Central memory CD8-positive, alpha-beta T cell (primary cell): Measurements from ENCODE around the gene COA8.

Experiments used
- ATAC-seq: fragments of 150-1000 bp; cut with Tn5 transposase; replicated peaks from 2 replicates; pipeline ENCODE4 v1.10.0; 2022; ENCODE audit warnings: mild to moderate bottlenecking, moderate FRiP score, moderate number of reproducible peaks; ENCODE audit not compliant: poor library complexity, severe bottlenecking; ENCODE audit errors: extremely low read depth
- DNase-seq, 2 donors: peaks; one replicate each; pipeline ENCODE4 v3.0.0; 2021; ENCODE audit warnings: low spot score in 2 of 2
- H3K27ac Mint-ChIP-seq: one replicate; pipeline ENCODE4 v1.8.0; 2022; ENCODE audit warnings: low read depth, mild to moderate bottlenecking, moderate library complexity, mixed read lengths
- H3K27me3 Mint-ChIP-seq: one replicate; pipeline ENCODE4 v1.8.0; 2022; ENCODE audit warnings: mixed read lengths
- H3K36me3 Mint-ChIP-seq: one replicate; pipeline ENCODE4 v1.8.0; 2022; ENCODE audit warnings: mild to moderate bottlenecking, moderate library complexity, mixed read lengths; ENCODE audit not compliant: insufficient read depth
- H3K4me1 Mint-ChIP-seq: one replicate; pipeline ENCODE4 v1.8.0; 2022; ENCODE audit warnings: mixed read lengths
- H3K4me3 Mint-ChIP-seq: one replicate; pipeline ENCODE4 v1.8.0; 2022; ENCODE audit warnings: mild to moderate bottlenecking, moderate library complexity, mixed read lengths
- H3K9me3 Mint-ChIP-seq: one replicate; pipeline ENCODE4 v1.8.0; 2022; ENCODE audit warnings: mixed read lengths

COA8 gene

DNA sequence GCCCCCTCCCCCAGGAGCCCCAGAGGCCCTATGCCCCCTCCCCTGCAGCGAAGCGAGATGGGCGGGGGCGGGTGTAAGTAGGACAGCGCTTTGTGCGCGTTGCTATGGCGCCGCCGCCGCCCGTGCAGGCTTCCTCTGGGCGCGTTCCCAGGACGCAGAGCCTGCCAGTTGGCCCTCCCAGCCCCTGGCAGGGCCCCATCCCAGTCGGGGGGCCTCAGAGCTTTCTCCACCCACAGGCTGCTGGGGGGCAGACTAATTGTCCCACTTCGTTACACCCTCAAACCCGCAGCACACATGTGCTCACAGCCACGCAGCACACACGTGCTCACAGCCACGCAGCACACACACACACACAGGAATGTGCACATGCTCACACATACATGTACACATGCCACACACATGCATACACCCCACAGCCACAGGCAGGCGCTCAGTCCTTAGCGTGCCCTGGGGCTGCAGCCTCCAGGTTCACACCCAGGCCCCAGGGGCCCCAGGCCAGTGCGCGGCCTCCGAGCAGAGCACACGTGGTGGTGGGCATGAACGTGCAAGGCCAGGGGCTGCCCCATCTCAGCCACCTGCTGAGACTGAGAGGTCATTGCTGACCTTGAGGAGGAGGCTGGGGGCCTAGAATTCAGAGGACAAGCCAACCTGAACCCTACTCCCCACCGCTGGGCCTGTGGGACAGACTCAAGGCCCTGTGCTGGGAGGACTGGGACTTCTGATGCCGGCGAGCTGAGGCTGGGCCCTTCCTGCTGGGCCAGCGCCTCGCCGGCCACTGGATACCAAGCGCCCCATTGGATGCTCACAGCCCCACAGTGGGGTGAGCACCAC lies 18.2 kb upstream of the COA8 start:
- Mint-ChIP-seq H3K36me3 (peaks cover 1% of the 10 kb centered on the region), H3K4me3 (no peak overlapping the region), H3K4me1 (peaks cover 5% of the 10 kb centered on the region), H3K27ac (no peak overlapping the region), H3K9me3 (no peaks in the 10 kb centered on the region), H3K27me3 (no peaks in the 10 kb centered on the region)
- DNase-seq: no peak
- ATAC-seq: no peak

DNA sequence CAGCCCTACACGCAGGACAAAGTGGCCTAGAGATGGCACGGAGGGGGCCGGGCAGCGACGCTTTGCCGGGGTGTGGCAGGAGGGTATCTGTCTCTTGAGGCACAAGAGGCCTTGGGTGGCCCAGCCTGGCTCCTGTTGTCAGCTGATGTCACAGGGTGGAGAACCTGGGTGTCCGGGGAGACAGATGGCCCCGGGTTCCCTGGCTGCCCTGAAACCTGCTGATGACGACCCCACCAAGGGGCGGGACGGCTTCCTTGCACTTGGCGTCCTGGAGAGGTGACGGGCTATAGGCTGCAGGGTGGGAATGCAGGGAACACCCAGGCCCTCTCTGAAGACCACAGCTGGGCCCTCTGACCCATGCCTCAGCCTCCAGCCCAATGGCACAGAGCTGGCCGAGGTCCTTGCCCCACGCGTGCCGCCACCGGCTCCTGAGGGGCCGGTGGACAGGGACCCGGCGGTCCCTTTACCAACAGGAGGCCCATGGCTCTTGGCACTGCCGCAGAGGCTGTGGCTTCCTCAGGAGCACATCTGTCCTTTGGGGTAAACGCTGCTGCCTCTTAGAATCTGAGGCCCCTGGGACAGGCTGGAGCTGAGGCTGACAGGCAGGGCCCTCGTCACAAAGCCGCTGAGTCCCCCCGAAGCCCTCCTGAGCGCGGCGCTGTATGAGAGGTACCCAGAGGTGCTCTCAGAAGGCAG lies 17.4 kb upstream of the COA8 start:
- Mint-ChIP-seq H3K27me3 (no peaks in the 10 kb centered on the region), H3K4me1 (peaks cover 5% of the 10 kb centered on the region), H3K4me3 (no peak overlapping the region), H3K27ac (no peak overlapping the region), H3K9me3 (no peaks in the 10 kb centered on the region), H3K36me3 (peaks cover 3% of the 10 kb centered on the region)
- no peak for ATAC-seq
- DNase-seq: no peak

DNA sequence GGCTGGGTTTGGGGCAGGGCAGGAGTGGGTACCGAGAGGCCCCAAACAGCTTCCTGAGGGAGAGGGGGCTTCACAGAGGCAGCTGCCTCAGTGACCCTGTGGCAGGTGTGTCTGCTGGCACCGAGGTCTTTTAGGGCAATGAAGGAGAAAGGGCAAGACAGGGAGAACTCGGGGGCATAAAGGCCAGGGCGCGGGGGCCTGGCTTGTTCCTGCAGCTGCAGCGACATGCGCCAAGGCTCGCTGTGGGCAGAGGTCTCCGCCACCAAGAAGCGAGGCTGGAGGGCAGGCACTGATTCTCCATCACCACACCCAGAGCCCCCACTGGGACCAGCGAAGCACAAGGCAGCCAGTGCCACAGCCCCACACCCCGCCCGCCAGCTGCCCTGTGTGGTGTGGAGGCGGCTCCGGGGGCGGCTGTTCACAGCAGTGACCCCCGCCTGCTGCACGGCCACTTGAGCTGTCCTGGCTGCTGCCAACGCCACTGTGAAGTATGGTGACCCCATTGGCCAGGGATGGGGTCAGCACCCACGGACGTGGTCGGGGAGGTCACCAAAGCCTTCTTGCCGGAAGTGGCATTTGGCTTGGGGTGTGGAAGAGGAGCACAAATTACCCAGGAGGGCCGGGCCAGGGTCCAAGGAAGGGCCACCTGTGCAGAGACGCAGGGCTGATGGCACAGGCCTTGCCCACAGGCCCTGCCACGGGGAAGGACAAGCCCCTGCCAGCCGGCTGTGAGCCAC lies 16.7 kb upstream of the COA8 start:
- peaks cover 4% of the 10 kb centered on the region for H3K36me3 Mint-ChIP-seq
- H3K9me3 Mint-ChIP-seq: no peaks in the 10 kb centered on the region
- H3K27me3 Mint-ChIP-seq: no peaks in the 10 kb centered on the region
- ATAC-seq (no peak), DNase-seq (no peak)
- no peak overlapping the region for H3K4me3 Mint-ChIP-seq
- H3K27ac Mint-ChIP-seq: no peak overlapping the region
- H3K4me1 Mint-ChIP-seq: peaks cover 5% of the 10 kb centered on the region

DNA sequence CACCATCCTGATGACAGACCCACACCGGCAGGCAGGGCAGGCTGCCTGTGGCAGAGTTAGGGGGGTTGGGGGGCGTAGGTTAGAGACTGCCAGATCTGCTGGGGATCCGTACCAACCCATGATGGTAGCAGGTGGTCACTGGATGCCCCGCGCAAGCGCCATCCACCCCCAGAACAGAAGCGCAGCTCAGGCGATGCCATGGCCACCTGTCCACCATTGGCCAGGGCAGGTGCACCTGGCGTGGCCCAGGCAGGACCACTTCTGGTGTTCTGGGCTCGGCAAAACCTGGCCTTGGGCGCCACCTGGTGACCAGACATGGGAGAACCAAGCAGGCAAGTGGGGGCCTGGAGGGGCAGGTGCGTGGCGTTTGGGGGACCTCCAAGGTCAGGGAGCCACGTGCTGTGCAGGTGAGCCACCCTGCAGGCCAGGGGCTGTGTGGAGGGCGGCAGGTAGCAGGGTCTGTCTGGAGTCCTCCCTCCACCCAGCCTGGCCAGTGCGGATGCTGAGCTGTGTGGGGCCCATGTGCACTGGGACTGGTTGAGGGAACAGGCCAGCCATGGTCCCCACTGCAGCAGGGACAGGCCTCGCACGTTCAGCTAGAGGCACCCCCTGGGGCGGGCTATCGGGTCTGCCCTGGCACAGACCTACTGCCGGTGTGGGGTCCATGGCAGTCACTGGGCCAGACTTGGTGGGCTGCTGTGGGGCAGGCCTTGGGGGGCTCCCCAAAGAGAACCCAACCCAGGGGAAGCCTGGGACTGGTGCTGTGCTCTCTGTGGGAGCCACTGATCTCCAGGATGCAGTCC lies 15.9 kb upstream of the COA8 start:
- Mint-ChIP-seq H3K4me3 (no peak overlapping the region), H3K4me1 (peaks cover 10% of the 10 kb centered on the region), H3K27ac (no peak overlapping the region), H3K36me3 (peaks cover 4% of the 10 kb centered on the region), H3K9me3 (no peaks in the 10 kb centered on the region), H3K27me3 (no peaks in the 10 kb centered on the region)
- DNase-seq (peak; percentile 68 to 76), ATAC-seq (peak; percentile 59)

DNA sequence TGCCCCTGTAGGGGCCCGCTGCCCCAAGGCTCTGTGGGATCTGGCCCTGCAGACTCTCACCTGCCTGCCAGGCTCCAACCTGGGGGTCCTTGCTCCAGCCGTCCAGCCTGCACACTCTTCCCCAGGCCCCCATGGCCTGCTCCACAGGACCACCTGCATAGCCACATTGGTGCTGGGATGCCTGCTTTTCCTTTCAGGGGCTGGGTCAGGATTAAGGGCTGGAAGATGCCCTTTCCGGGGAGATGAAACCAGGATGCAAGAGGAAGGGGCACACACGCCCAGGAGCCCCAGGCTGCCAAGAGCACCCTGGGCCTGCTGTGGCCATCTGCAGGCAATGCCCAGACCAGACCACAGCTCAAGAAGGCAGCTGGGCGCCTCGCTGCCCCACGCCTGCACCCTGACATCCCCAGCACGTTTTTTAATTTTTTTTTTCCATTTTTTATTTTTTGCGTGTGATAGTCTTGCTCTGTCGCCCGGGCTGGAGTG lies 15.3 kb upstream of the COA8 start:
- H3K9me3 Mint-ChIP-seq: no peaks in the 10 kb centered on the region
- no peaks in the 10 kb centered on the region for H3K27me3 Mint-ChIP-seq
- no peak overlapping the region for H3K27ac Mint-ChIP-seq
- ATAC-seq (no peak), DNase-seq (no peak)
- peaks cover 4% of the 10 kb centered on the region for H3K36me3 Mint-ChIP-seq
- H3K4me1 Mint-ChIP-seq: peaks cover 10% of the 10 kb centered on the region
- no peak overlapping the region for H3K4me3 Mint-ChIP-seq

DNA sequence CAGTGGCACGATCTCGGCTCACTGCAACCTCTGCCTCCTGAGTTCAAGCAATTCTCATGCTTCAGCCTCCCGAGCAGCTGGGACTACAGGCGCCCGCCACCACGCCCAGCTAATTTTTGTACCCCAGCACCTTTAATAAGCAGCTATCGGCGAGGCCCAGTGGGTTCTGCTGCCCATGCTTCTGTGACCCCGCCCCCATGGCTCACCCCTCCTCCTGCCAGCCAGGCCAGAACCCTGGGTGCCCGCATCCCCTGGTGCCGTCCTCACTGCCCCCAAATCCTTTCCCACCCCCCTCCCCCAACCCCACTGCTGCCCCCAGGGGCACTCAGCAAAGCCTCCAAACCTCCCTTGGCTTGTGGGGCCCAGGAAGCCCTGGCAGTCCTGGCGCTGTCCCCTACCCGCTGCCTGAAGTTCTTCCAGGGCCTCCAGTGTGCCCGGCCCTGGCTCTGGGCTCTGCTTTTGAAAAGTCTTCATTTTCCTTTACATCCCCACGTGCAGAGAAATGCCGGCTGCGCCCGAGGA lies 14.8 kb upstream of the COA8 start:
- no peaks in the 10 kb centered on the region for H3K9me3 Mint-ChIP-seq
- ATAC-seq: no peak
- no peaks in the 10 kb centered on the region for H3K27me3 Mint-ChIP-seq
- H3K27ac Mint-ChIP-seq: peak overlapping the region; percentile 32
- DNase-seq: no peak
- H3K4me3 Mint-ChIP-seq: no peak overlapping the region
- H3K36me3 Mint-ChIP-seq: peaks cover 4% of the 10 kb centered on the region
- H3K4me1 Mint-ChIP-seq: peaks cover 10% of the 10 kb centered on the region

DNA sequence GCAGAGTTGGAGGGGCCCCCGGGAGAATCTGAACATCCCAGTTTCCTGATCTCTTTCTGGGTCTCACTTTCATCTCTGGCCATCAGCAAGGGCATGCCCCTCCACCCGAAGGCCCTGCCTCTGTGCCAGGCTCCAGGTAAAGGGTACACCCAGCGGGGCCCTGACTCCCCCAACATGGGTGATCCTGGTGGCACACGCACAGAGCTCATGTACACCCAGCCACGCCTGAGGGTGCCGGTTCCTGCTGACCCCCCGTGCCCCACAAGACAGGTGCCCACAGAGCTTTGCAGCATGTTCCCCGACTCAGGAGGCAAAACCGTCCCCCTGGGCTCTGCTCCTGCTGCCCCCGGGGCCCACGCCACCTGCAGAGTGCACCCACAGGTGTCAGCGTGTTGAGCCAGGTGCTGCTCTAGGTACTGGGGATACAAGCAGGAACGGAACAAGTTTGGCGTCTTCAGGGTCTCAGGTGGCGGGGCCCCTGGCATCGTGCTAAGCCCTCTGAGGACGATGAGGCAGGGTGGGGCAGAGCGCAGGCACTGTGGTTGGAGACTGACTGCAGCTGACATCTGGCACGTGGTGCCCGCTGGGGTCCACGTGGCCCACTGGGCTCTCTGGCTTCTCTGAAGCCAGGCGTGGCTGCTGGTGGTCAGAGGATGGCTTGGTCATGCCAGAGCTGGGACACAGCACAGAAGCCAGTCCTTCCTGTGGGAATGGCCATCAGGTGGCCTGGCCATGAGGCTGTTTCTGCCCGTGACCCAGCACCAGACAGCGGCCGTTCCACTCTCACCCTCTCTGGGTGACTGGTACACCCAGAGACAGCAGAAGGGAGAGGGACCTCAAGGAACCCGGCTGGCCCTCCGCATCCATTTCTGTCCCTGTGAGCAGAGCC lies 14.1 kb upstream of the COA8 start:
- DNase-seq (no peak), ATAC-seq (no peak)
- Mint-ChIP-seq H3K36me3 (peaks cover 6% of the 10 kb centered on the region), H3K27me3 (no peaks in the 10 kb centered on the region), H3K4me1 (peaks cover 10% of the 10 kb centered on the region), H3K9me3 (no peaks in the 10 kb centered on the region), H3K27ac (peak overlapping the region; percentile 32), H3K4me3 (no peak overlapping the region)

DNA sequence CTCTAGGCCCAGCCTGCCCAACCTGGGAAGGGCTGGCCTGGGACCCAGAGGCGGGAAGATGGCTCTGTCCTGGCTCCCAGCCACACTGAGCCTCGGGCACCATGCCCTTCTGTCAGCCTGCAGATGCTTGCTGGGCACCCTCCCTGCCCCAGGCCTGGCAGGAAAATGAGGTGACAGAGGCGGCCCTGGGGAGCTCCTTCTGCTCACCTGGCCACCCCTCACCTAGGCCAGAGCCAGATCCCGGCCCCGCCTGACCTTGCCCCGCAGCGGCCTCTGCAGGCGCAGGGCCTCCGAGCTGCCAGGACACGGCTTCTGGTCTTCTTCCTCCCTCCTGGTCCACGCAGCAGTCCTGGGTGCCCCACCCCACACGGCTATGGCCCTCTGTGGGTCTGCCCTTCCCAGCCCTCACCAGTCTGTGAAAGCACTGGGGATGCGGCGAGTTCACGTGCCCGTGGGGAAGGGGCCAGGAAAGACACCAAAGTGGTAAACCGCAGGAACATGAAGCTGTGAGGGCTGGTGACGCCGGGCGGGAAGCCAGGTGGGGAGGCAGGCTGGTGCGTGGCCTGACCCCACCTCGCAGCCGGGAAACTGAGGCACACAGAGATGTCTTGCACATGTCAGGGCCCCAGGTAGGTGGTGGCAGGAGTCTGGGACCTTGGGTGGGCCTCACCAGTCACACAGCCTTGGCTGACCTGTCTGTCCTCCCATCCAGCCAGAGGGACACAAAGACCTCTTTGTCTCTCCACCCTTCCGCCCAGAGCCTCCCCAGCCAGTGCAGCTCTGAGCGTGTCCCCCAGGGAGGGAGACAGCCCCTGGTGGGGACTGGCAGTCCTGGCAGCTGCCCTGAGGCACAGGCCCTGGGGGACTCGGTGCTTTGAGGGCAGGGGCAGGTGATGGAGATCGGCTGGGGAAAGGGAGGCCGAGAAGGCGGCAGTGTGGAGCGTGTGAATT lies 13.1 kb upstream of the COA8 start:
- H3K4me3 Mint-ChIP-seq: no peak overlapping the region
- peaks cover 10% of the 10 kb centered on the region for H3K4me1 Mint-ChIP-seq
- ATAC-seq (no peak), DNase-seq (no peak)
- no peak overlapping the region for H3K27ac Mint-ChIP-seq
- H3K36me3 Mint-ChIP-seq: peaks cover 6% of the 10 kb centered on the region
- H3K9me3 Mint-ChIP-seq: no peaks in the 10 kb centered on the region
- H3K27me3 Mint-ChIP-seq: no peaks in the 10 kb centered on the region

DNA sequence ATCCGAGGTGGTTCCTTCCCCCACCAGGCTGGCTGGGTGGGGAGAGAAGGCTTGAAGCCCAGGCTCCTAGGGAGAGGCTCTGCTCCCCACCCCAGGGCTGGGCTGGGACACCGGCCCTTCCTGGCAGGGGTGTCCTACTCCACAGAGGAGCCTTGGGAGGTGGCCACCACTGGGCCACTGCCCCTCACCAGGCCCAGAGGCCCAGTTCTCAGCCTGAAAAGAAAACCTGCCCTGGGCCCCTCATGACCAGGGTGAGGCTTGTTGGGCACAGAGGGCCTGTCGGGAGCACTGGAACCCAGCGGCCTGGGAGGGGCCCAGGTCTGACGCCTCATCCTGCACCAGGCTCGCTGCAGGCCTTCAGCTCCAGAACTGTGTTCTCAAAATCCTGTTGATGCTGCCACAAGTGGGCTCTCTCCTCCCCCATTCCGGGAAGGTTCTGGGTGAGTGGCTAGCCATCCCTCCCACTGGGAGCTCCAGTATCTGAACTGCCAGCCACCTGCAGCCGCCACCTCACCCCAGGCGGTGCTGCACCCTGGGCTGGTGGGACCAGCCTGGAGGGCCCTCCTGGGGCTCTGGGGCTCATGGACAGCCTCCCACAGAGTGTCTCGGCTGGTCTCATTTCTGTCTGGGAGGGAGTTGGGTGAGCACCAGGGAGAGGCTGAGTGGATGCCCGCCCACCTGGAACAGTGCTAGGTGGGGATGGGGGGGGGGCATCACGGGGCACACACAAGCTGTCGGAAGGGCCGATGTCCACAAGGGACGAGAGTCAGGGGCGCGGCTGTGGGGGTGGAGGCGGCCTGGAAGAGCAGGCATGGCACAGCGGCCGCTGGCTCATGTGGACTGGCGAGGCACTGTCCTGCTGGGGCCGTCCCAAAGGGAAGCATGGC lies 12.1 kb upstream of the COA8 start:
- DNase-seq: no peak
- no peak overlapping the region for H3K4me3 Mint-ChIP-seq
- H3K4me1 Mint-ChIP-seq: peaks cover 21% of the 10 kb centered on the region
- H3K27ac Mint-ChIP-seq: no peak overlapping the region
- H3K9me3 Mint-ChIP-seq: no peaks in the 10 kb centered on the region
- ATAC-seq: no peak
- H3K36me3 Mint-ChIP-seq: peaks cover 9% of the 10 kb centered on the region
- no peaks in the 10 kb centered on the region for H3K27me3 Mint-ChIP-seq

DNA sequence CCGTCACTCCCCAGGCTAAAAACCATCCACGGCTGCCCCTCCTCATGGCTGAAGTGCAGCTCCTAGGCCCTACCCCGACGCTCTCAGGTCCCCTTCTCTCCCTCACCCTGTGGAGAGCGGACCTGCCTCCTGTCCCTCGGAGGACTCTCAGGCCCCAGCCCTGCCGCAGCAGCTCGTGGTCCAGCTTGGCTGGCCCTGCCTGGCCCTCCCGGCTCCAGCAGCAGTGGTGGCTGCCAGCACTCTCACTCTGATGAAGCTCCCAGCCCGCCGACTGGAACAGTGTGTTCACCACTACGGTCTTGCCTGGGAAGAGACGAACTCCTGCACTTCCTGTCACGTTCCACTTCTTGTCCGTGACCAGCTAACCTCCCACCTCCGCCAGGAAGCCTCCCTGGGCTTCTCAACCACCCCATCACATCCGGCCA lies 11.4 kb upstream of the COA8 start:
- H3K9me3 Mint-ChIP-seq: no peaks in the 10 kb centered on the region
- ATAC-seq (no peak), DNase-seq (no peak)
- H3K4me3 Mint-ChIP-seq: no peak overlapping the region
- H3K4me1 Mint-ChIP-seq: peaks cover 21% of the 10 kb centered on the region
- H3K36me3 Mint-ChIP-seq: peaks cover 9% of the 10 kb centered on the region
- H3K27ac Mint-ChIP-seq: no peak overlapping the region
- no peaks in the 10 kb centered on the region for H3K27me3 Mint-ChIP-seq
